Neural crest cell (in vitro differentiated cells): ENCODE data around the gene IL31. TPM values are rescaled to one million over a fixed set of nuclear protein-coding genes. Genes with fewer than 3 reads are reported as not detected.
A peak's percentile ranks its signal among the peaks of the same experiment; 100 is the strongest.

Source experiments
- DNase-seq: peaks from one replicate; pipeline ENCODE4 v3.0.0; 2021; ENCODE audit warnings: low read depth, mixed read lengths, low spot score
- H3K27ac Mint-ChIP-seq: one replicate; pipeline ENCODE4 v1.8.0; 2021; ENCODE audit warnings: mild to moderate bottlenecking, mixed read lengths; ENCODE audit not compliant: unreplicated experiment
- H3K27me3 Mint-ChIP-seq: 2 replicates; pipeline ENCODE4 v1.8.0; 2021; ENCODE audit warnings: low read depth, mild to moderate bottlenecking, mixed read lengths
- H3K36me3 Mint-ChIP-seq: 2 replicates; pipeline ENCODE4 v1.8.0; 2021; ENCODE audit warnings: low read depth, mild to moderate bottlenecking, mixed read lengths
- H3K4me1 Mint-ChIP-seq: 2 replicates; pipeline ENCODE4 v1.8.0; 2021; ENCODE audit warnings: mixed read lengths
- H3K4me3 Mint-ChIP-seq: one replicate; pipeline ENCODE4 v1.8.0; 2021; ENCODE audit warnings: mild to moderate bottlenecking, mixed read lengths
- H3K9me3 Mint-ChIP-seq: 2 replicates; pipeline ENCODE4 v1.8.0; 2021; ENCODE audit warnings: mixed read lengths
- CTCF ChIP-seq: fragments of 200-600 bp; sonication (generic); conservative IDR thresholded peaks from 2 replicates; pipeline ENCODE4 v1.5.0; 2021; ENCODE audit warnings: antibody characterized with exemption, mild to moderate bottlenecking
- total RNA-seq: library from RNA; stranded (reverse); gene quantifications from 2 replicates; pipeline ENCODE4 v1.2.1, GENCODE V29; 2021

IL31 gene
- total RNA-seq, 1 donor from 2014 or later, result not detected

GRCh38 chr12:122190842-122191668 is 17.0 kb upstream of the IL31 start:
- Mint-ChIP-seq H3K36me3 (no peaks in the 10 kb centered on the region), H3K9me3 (peaks cover 8% of the 10 kb centered on the region), H3K4me1 (peaks cover 4% of the 10 kb centered on the region), H3K27me3 (peaks cover 3% of the 10 kb centered on the region), H3K27ac (no peak overlapping the region), H3K4me3 (no peak overlapping the region)
- DNase-seq, result peak; percentile 64
- peak; percentile 82 for TF ChIP-seq CTCF

- Mint-ChIP-seq H3K4me1 (peaks cover 4% of the 10 kb centered on the region), H3K36me3 (no peaks in the 10 kb centered on the region), H3K4me3 (no peak overlapping the region), H3K27ac (peak overlapping the region; percentile 67), H3K9me3 (peaks cover 3% of the 10 kb centered on the region), H3K27me3 (no peaks in the 10 kb centered on the region)
- DNase-seq, result no peak
- TF ChIP-seq CTCF, result no peak
These were observed 15.8 kb upstream of the IL31 start for GRCh38 chr12:122189626-122190475.

- no peak for TF ChIP-seq CTCF
- H3K4me3 Mint-ChIP-seq, result no peak overlapping the region
- no peaks in the 10 kb centered on the region for H3K9me3 Mint-ChIP-seq
- peaks cover 7% of the 10 kb centered on the region for H3K4me1 Mint-ChIP-seq
- no peak overlapping the region for H3K27ac Mint-ChIP-seq
- no peaks in the 10 kb centered on the region for H3K36me3 Mint-ChIP-seq
- no peak for DNase-seq
- H3K27me3 Mint-ChIP-seq, result peaks cover 7% of the 10 kb centered on the region
These were observed 13.4 kb upstream of the IL31 start for GRCh38 chr12:122187466-122187865.

- Mint-ChIP-seq H3K9me3 (no peaks in the 10 kb centered on the region), H3K27me3 (peaks cover 7% of the 10 kb centered on the region), H3K4me3 (no peak overlapping the region), H3K36me3 (no peaks in the 10 kb centered on the region), H3K27ac (no peak overlapping the region), H3K4me1 (peaks cover 4% of the 10 kb centered on the region)
- no peak for TF ChIP-seq CTCF
- no peak for DNase-seq
These were observed 11.6 kb upstream of the IL31 start for GRCh38 chr12:122185494-122186082.

GRCh38 chr12:122185079-122185478 is 11.1 kb upstream of the IL31 start:
- no peaks in the 10 kb centered on the region for H3K36me3 Mint-ChIP-seq

More at GRCh38 chr12:122185079-122185478, 11.1 kb upstream of the IL31 start:
- TF ChIP-seq CTCF, result no peak
- DNase-seq, result no peak
- Mint-ChIP-seq H3K4me1 (peaks cover 4% of the 10 kb centered on the region), H3K27ac (peak overlapping the region; percentile 57), H3K27me3 (peaks cover 7% of the 10 kb centered on the region), H3K9me3 (no peaks in the 10 kb centered on the region), H3K4me3 (no peak overlapping the region)
